ENCODE data around the gene GCK.
"Not testable (repeated sequence)": the region's sequence is repeated elsewhere in the genome, so short reads cannot be mapped to it uniquely, and the experiment has no call there.

Gene GCK

GRCh38 chr7:44141221-44141850, 47.9 kb downstream of the GCK start, which contains the start of gene MYL7:
Gene MYL7 (minus strand): TSS chr7:44141332. CDS start chr7:44141305, 27 bp downstream.
- DNase-seq (ENCODE audit: low spot score): no peak

- DNase-seq (ENCODE audit: low spot score): no peak
Observed at GRCh38 chr7:44140341-44140740, 48.9 kb downstream of the GCK start.

GRCh38 chr7:44139311-44140010, 49.8 kb downstream of the GCK start:
- DNase-seq (ENCODE audit: low spot score): no peak

- DNase-seq (ENCODE audit: low spot score): no peak
Observed at GRCh38 chr7:44138698-44139097, 50.5 kb downstream of the GCK start.

- DNase-seq (ENCODE audit: low spot score): no peak
Observed at GRCh38 chr7:44136731-44137130, 52.5 kb downstream of the GCK start.

GRCh38 chr7:44134943-44135628, 54.2 kb downstream of the GCK start:
- no peak for DNase-seq (ENCODE audit: low spot score)

GRCh38 chr7:44133295-44133694, 55.9 kb downstream of the GCK start:
- no peak for DNase-seq (ENCODE audit: low spot score)

- no peak for DNase-seq (ENCODE audit: low spot score)
Observed at GRCh38 chr7:44132039-44132438, 57.2 kb downstream of the GCK start.

- peak; percentile 92 for DNase-seq (ENCODE audit: low spot score)
Observed at GRCh38 chr7:44131173-44132029, 57.8 kb downstream of the GCK start.

GRCh38 chr7:44128721-44129582, 60.3 kb downstream of the GCK start:
- DNase-seq (ENCODE audit: low spot score): no peak

GRCh38 chr7:44127161-44127560, 62.1 kb downstream of the GCK start:
- DNase-seq (ENCODE audit: low spot score): no peak

- not testable (repeated sequence) for DNase-seq (ENCODE audit: low spot score)
Observed at GRCh38 chr7:44126574-44126973, 62.7 kb downstream of the GCK start.

- no peak for DNase-seq (ENCODE audit: low spot score)
Observed at GRCh38 chr7:44124822-44125202, 64.4 kb downstream of the GCK start.

- peak; percentile 100 for DNase-seq (ENCODE audit: low spot score)
Observed at GRCh38 chr7:44123190-44124003, 65.8 kb downstream of the GCK start, which contains the start of gene POLD2. Gene POLD2 (minus strand): TSS chr7:44123548. CDS start chr7:44122053, 1,495 bp downstream.

- no peak for DNase-seq (ENCODE audit: low spot score)
Observed at GRCh38 chr7:44122529-44122928, 66.7 kb downstream of the GCK start.

GRCh38 chr7:44121761-44122420, 67.3 kb downstream of the GCK start:
- DNase-seq (ENCODE audit: low spot score): no peak

GRCh38 chr7:44120395-44120794, 68.8 kb downstream of the GCK start:
- DNase-seq (ENCODE audit: low spot score): no peak

- no peak for DNase-seq (ENCODE audit: low spot score)
Observed at GRCh38 chr7:44119829-44120380, 69.3 kb downstream of the GCK start.

- no peak for DNase-seq (ENCODE audit: low spot score)
Observed at GRCh38 chr7:44117801-44118429, 71.3 kb downstream of the GCK start.
